ENCODE measurements around the gene ACRV1. TPM values are rescaled to one million over a fixed set of nuclear protein-coding genes. Genes with fewer than 3 reads are reported as not detected.

Gene ACRV1
- total RNA-seq, result not detected in 2 replicates

GRCh38 chr11:125680747-125681146, at the start of gene ACRV1:
ACRV1 (minus strand) TSS chr11:125680847; CDS start chr11:125680780, 67 bp downstream.

GRCh38 chr11:125624756-125625213, 55.9 kb downstream of the ACRV1 start, which contains the start of gene CHEK1:
CHEK1 (plus strand) TSS chr11:125625163; CDS start chr11:125626769, 1,606 bp downstream.

Small RNAs within 50 kb of the gene (small RNA-seq; reads per million reads assigned to genes)
- not detected for gene RNU2-35P

Other genes starting within 250 kb of the ACRV1 start
- gene FEZ1, start 184.6 kb downstream of the ACRV1 start, total RNA-seq, result 37.3 and 51.6 TPM in 2 replicates
- gene EI24, start 111.4 kb downstream of the ACRV1 start, total RNA-seq, result 65.8 and 70.9 TPM in 2 replicates
- gene STT3A, start 88.0 kb downstream of the ACRV1 start, total RNA-seq, result 249 and 266 TPM in 2 replicates
- 20.4 and 25.0 TPM in 2 replicates for gene CHEK1, start 55.7 kb downstream of the ACRV1 start, total RNA-seq
- gene PATE1, start 65.4 kb upstream of the ACRV1 start, total RNA-seq, result not detected in 2 replicates
- not detected in 2 replicates for gene PATE2, start 98.0 kb upstream of the ACRV1 start, total RNA-seq
- not detected in 2 replicates for gene PATE3, start 107.3 kb upstream of the ACRV1 start, total RNA-seq
- not detected in 2 replicates for gene PATE4, start 152.5 kb upstream of the ACRV1 start, total RNA-seq
- gene HYLS1, start 206.8 kb upstream of the ACRV1 start, total RNA-seq, result 5.8 and 7.3 TPM in 2 replicates
- gene PUS3, start 222.4 kb upstream of the ACRV1 start, total RNA-seq, result 8.3 and 10.7 TPM in 2 replicates
- 0.16 TPM in 1 of 2 replicates, not detected in the other for gene DDX25, start 223.7 kb upstream of the ACRV1 start, total RNA-seq